ENCODE results near the gene RAB28.
"Not testable (repeated sequence)": the region's sequence is repeated elsewhere in the genome, so short reads cannot be mapped to it uniquely, and the experiment has no call there.

The RAB28 gene

DNA sequence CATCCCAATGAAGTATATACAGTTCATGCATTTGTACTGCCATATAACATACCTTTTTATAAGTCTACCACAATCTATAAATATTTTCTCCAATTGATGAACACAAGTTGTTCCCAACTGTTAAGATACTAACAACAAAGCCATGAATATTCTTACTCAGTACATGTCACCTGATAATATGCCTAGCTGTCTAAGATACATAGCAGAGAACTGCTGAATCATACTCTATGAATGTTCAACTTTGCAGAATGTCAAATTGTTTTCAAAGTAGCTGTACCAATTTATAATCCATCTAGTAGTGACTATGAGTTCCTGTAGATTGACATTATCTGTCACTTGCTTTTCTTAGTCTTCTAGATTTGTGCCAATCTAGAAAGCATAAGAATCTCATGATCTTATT lies 84.9 kb downstream of the RAB28 start:
- Mint-ChIP-seq H3K4me3 (no peak overlapping the region), H3K27ac (no peak overlapping the region), H3K4me1 (no peaks in the 10 kb centered on the region), H3K9me3 (no peaks in the 10 kb centered on the region), H3K27me3 (ENCODE audit: low read depth) (no peaks in the 10 kb centered on the region), H3K36me3 (ENCODE audit: low read depth) (peaks cover 8% of the 10 kb centered on the region)
- TF ChIP-seq, protein P1, sequence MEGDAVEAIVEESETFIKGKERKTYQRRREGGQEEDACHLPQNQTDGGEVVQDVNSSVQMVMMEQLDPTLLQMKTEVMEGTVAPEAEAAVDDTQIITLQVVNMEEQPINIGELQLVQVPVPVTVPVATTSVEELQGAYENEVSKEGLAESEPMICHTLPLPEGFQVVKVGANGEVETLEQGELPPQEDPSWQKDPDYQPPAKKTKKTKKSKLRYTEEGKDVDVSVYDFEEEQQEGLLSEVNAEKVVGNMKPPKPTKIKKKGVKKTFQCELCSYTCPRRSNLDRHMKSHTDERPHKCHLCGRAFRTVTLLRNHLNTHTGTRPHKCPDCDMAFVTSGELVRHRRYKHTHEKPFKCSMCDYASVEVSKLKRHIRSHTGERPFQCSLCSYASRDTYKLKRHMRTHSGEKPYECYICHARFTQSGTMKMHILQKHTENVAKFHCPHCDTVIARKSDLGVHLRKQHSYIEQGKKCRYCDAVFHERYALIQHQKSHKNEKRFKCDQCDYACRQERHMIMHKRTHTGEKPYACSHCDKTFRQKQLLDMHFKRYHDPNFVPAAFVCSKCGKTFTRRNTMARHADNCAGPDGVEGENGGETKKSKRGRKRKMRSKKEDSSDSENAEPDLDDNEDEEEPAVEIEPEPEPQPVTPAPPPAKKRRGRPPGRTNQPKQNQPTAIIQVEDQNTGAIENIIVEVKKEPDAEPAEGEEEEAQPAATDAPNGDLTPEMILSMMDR (IDR thresholded peaks at IDR 0.05; ENCODE audit: unreplicated experiment in 3 of 3): no peak

DNA sequence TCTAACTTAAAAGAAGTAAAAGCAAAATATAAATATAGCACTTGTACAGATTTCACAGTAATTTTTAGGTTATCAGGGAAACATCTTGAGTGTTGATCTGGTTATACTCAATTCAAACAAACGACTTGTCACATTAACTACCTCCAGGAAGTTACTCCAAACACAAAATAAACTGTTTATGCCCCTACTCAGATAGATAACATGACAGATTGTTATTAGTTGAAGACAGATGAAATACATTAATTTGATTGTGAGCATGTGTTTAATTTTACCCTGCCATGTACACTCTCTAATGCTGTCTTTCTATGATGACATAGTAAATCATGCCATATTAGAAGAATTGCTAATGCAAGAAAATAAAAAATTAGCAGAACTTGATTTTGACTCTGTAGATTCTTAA lies 88.0 kb downstream of the RAB28 start:
- H3K9me3 Mint-ChIP-seq: peaks cover 5% of the 10 kb centered on the region
- H3K27ac Mint-ChIP-seq: no peak overlapping the region
- H3K27me3 Mint-ChIP-seq (ENCODE audit: low read depth): no peaks in the 10 kb centered on the region
- H3K4me3 Mint-ChIP-seq: no peak overlapping the region
- H3K4me1 Mint-ChIP-seq: no peaks in the 10 kb centered on the region
- TF ChIP-seq, protein P1 (IDR thresholded peaks at IDR 0.05; ENCODE audit: unreplicated experiment in 3 of 3): no peak
- H3K36me3 Mint-ChIP-seq (ENCODE audit: low read depth): peaks cover 13% of the 10 kb centered on the region

- peaks cover 46% of the 10 kb centered on the region for H3K36me3 Mint-ChIP-seq (ENCODE audit: low read depth)
- not testable (repeated sequence) for H3K27me3 Mint-ChIP-seq (ENCODE audit: low read depth); H3K4me3 Mint-ChIP-seq; H3K4me1 Mint-ChIP-seq; H3K27ac Mint-ChIP-seq
- peaks cover 16% of the 10 kb centered on the region for H3K9me3 Mint-ChIP-seq
Observed at GRCh38 chr4:13389901-13390300, 94.2 kb downstream of the RAB28 start.

GRCh38 chr4:13386405-13387107 lies 97.6 kb downstream of the RAB28 start:
- TF ChIP-seq, protein P1 (IDR thresholded peaks at IDR 0.05; ENCODE audit: unreplicated experiment in 3 of 3): no peak
- peaks cover 45% of the 10 kb centered on the region for H3K36me3 Mint-ChIP-seq (ENCODE audit: low read depth)
- no peak overlapping the region for H3K4me3 Mint-ChIP-seq
- no peaks in the 10 kb centered on the region for H3K4me1 Mint-ChIP-seq
- no peaks in the 10 kb centered on the region for H3K27me3 Mint-ChIP-seq (ENCODE audit: low read depth)
- peaks cover 15% of the 10 kb centered on the region for H3K9me3 Mint-ChIP-seq
- H3K27ac Mint-ChIP-seq: no peak overlapping the region

DNA sequence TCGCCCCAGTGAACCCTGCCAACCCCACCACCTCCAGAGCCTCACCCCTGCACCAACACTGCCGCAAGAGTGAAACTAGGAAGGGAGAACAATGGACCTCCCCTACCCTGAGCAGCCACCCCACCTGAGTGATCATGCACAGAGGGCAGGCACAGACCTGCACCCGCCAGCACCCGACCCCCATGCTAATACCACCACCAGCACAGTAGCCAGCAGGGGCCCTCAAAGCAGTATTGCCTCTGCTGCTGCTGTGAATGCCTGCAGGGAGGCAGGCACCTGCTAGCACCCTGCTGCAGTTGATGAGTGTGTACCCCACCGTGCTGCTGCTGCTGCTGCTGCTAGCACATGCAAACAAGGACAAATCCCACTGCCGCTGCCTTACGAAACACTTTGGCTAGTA lies 100.1 kb downstream of the RAB28 start:
- Mint-ChIP-seq H3K4me1 (no peaks in the 10 kb centered on the region), H3K27ac (no peak overlapping the region)

DNA sequence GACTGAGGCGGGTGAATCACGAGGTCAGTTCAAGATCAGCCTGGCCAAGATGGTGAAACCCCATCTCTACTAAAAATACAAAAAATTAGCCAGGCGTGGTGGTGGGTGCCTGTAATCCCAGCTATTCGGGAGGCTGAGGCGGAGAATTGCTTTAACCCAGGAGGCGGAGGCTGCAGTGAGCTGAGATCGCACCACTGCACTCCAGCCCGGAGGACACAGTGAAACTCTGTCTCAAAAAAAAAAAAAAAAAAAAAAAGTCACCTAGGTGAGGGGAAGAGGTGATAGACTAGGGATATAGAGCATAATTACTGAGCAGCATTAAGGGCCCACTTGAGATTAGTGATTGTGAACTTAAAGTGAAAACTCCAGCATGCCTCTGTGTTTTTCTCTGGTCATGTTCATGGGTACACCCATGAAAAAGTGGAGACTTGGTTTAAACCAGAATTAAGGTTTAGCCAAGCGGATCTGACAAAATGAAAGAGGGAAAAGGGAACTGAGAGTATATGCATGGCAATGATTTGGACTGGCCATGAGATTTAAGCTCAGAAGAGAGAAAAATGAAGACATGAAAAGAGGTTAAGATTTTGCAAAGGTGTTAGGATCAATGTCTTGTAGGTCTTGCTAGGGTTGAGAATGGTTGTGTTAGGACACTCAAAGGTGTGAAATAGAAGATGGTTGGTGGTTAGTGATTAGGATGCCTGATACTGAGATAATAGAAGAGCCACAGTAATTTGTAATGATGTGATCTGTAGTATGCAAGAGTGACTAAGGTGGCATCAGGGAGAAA lies 105.0 kb downstream of the RAB28 start:
- no peak overlapping the region for H3K27ac Mint-ChIP-seq
- peaks cover 4% of the 10 kb centered on the region for H3K36me3 Mint-ChIP-seq (ENCODE audit: low read depth)
- no peak overlapping the region for H3K4me3 Mint-ChIP-seq
- no peaks in the 10 kb centered on the region for H3K4me1 Mint-ChIP-seq
- no peaks in the 10 kb centered on the region for H3K9me3 Mint-ChIP-seq
- no peaks in the 10 kb centered on the region for H3K27me3 Mint-ChIP-seq (ENCODE audit: low read depth)
- TF ChIP-seq, protein P1 (IDR thresholded peaks at IDR 0.05; ENCODE audit: unreplicated experiment in 3 of 3): no peak

More for the DNA sequence above, 100.1 kb downstream of the RAB28 start:
- Mint-ChIP-seq H3K36me3 (ENCODE audit: low read depth) (peaks cover 31% of the 10 kb centered on the region), H3K4me3 (no peak overlapping the region), H3K27me3 (ENCODE audit: low read depth) (no peaks in the 10 kb centered on the region), H3K9me3 (peaks cover 8% of the 10 kb centered on the region)
- TF ChIP-seq, protein P1 (IDR thresholded peaks at IDR 0.05; ENCODE audit: unreplicated experiment in 3 of 3): no peak

Measured in nephron (organoid).